ENCODE data around the gene HMGCR. TPM values are rescaled to one million over a fixed set of nuclear protein-coding genes. Genes with fewer than 3 reads are reported as not detected.

HMGCR gene
- total RNA-seq, 1 donor from 2014 or later: 12.6 TPM

- intact Hi-C loops (cut with DNase I): loop anchor here (5.0 to 10.0 kb wide), 4 partner anchors 100 to 337 kb away; partner anchors contain the start of genes ANKRD31, CERT1, GCNT4 and POLK
- peak; percentile 78 for DNase-seq (ENCODE audit: low spot score)
These were observed 474 bp downstream of the HMGCR start for GRCh38 chr5:75337366-75338021.

DNA sequence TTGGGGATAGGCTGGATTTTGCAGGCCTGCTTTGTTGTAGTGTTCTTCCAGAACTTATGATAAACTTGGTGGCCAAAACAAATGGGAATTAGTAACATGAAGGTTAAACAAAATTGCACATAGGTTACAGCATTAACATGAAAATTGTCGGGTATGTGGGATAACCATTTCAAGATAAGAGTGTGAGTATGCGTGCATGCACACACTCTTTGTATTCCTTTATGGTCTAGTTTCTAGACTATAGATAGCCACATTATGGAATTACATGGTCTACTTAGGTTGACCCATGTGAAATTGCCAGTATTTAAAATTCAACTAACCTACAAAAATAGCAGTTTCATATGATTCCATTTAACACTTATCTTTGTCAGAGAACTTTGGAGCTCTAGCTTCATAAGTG, 1.4 kb downstream of the HMGCR start:
- intact Hi-C loops (cut with DNase I): loop anchor here (5.0 to 10.0 kb wide), 4 partner anchors 101 to 336 kb away; partner anchors contain the start of genes ANKRD31, CERT1, GCNT4 and POLK
- no peak for DNase-seq (ENCODE audit: low spot score)

GRCh38 chr5:75340714-75341478, 3.9 kb downstream of the HMGCR start:
- intact Hi-C loops (cut with DNase I): no loop called here
- no peak for DNase-seq (ENCODE audit: low spot score)

GRCh38 chr5:75341934-75342333, 4.9 kb downstream of the HMGCR start:
- intact Hi-C loops (cut with DNase I): no loop called here
- DNase-seq (ENCODE audit: low spot score): no peak

- intact Hi-C loops (cut with DNase I): no loop called here
- no peak for DNase-seq (ENCODE audit: low spot score)
These were observed 5.8 kb downstream of the HMGCR start for GRCh38 chr5:75342836-75343235.

GRCh38 chr5:75348241-75348640, 11.2 kb downstream of the HMGCR start:
- no peak for DNase-seq (ENCODE audit: low spot score)
- intact Hi-C loops (cut with DNase I): no loop called here

DNA sequence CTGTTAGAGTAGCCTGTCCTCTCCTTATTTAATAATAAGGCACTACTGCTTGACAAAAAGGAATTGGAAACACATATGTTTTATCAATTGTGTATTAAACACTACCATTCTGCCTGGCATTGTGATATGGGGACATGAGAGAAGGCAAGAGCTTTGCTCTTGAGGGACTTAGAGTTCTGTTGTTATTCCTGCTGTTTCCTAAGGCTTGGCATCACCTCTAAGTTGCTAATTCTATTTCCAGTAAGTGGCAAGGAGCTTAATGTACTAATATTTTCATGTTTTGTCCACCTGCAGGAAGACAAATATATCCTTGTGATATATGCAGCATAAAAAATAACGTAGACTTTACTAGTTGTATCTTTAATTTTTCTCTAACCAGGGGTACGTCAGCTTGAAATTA, 12.6 kb downstream of the HMGCR start:
- no peak for DNase-seq (ENCODE audit: low spot score)
- intact Hi-C loops (cut with DNase I): no loop called here

DNA sequence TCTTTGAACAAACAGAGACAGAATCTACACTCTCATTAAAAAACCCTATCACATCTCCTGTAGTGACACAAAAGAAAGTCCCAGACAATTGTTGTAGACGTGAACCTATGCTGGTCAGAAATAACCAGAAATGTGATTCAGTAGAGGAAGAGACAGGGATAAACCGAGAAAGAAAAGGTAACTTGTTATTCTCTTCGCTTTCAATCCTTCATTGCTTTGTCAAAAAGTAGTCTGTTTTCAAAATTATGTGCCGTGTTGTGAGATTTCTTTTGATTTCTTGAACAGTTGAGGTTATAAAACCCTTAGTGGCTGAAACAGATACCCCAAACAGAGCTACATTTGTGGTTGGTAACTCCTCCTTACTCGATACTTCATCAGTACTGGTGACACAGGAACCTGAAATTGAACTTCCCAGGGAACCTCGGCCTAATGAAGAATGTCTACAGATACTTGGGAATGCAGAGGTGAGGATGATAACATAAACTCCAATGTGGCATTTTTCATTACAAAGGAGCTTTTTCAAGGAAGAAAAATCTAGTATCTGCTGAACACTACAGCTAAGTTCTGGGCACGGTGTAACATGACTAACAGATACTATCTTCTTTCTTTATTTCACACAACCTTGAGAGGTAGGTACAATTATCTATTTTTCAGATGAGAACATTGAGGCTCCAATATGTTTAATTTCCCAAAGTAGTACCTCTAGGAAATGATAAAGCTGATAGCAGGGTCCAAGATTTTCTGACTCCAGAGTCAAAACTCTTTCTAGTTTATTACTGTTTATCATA, 14.3 kb downstream of the HMGCR start:
- intact Hi-C loops (cut with DNase I): no loop called here
- DNase-seq (ENCODE audit: low spot score): no peak

- DNase-seq (ENCODE audit: low spot score): no peak
- intact Hi-C loops (cut with DNase I): no loop called here
These were observed 18.2 kb downstream of the HMGCR start for GRCh38 chr5:75355236-75355635.

- DNase-seq (ENCODE audit: low spot score): no peak
- intact Hi-C loops (cut with DNase I): no loop called here
These were observed 19.7 kb downstream of the HMGCR start for GRCh38 chr5:75356719-75357118.

DNA sequence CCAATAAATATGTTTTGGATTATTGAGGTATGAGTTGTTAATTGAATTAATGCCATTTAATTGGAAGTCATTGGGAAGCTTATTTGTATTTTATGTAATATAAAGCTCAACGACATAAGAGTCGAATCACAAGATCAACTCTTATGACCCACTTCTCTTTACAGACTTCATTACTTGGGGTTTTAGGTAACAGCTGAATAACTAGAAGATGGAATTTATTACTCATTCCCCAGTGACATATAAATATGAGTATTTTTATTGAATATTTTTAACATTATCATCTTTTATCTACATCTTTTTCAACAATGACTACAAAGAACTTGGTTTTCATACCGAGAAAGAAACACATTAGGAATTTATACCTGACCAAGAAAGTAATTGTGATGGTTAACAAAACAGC, 21.1 kb downstream of the HMGCR start:
- no peak for DNase-seq (ENCODE audit: low spot score)
- intact Hi-C loops (cut with DNase I): no loop called here

GRCh38 chr5:75361310-75361709, 24.3 kb downstream of the HMGCR start:
- no peak for DNase-seq (ENCODE audit: low spot score)
- intact Hi-C loops (cut with DNase I): no loop called here

DNA sequence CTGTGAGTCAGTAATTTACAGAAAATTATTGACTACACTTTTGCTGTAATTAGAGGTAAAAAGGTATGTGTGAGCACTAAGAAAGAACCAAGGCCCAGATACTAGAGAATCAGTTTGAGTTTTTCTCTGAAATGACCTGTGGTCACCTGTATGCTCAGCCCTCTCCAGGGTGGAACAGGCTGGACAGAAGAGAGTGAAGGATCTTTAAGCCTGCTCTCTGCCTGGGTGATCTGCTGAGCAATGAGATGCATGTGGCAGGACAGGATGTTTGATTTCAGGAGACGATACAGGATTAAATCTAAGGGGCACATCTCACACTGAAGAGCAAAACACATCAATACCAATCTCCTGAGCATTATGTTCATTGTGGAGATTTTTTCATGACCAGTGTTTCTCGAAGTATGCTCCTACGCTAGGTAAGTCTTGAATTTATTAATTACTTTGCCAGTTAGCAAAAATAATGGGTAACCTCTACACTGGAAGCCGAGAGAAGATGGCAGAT, 25.5 kb downstream of the HMGCR start:
- DNase-seq (ENCODE audit: low spot score): no peak
- intact Hi-C loops (cut with DNase I): no loop called here

DNA sequence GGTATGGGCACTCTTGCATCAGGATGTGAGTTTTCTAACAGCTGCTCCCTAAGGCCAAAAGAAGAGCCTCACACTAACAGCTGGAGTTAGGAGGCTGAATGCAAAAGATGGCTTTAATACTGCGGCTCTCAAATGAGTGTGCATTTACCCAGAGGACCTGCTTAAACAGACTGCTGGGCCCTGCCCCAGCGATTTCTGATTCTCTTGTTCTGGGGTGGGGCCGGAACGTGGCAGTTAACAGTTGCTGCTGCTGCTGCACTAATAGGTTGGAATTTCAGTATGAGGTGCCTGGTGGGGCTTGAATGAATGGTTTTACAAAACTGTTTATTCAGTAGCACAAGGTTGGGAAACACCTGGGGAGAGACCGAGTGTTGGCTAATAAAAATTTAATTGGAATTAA, 26.1 kb downstream of the HMGCR start:
- DNase-seq (ENCODE audit: low spot score): no peak
- intact Hi-C loops (cut with DNase I): no loop called here

DNA sequence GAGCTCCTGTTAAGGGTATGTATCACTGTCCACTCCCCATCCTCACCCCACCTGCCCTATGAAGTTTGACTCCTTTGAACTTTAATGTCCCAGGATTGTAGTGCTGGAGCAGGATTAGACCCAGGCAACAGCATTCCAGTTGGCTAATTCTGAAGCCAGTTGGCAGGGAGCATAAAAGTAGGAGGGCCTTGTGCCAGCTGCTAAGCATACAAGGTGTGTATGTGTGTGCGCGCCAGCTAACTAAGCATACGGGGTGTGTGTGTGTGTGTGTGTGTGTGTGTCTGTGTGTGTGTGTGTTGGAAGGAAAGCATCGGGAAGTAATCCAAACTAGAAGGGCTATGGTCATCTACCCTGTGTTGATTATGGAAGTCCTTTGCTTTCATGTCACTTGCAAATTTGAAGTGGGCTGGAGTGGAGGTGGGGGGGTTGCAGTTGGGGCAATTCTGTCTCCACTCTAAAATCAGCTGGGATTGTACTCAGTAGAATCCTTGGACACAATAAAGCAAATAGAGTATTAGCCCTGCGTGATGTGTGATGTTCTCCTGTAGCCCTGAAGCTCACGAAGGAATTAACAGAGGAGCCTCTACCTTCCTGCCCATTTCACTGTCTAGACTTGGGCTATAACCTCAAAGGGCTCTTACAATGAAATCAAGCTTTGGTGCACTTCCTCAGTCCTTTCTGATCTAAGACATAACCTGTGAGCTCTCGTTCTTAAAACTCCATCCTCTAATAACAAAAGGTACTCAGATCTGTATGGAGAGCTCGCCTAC, 26.9 kb downstream of the HMGCR start:
- DNase-seq (ENCODE audit: low spot score): no peak
- intact Hi-C loops (cut with DNase I): no loop called here

- intact Hi-C loops (cut with DNase I): no loop called here
- no peak for DNase-seq (ENCODE audit: low spot score)
These were observed 27.7 kb downstream of the HMGCR start for GRCh38 chr5:75364571-75365280.

DNA sequence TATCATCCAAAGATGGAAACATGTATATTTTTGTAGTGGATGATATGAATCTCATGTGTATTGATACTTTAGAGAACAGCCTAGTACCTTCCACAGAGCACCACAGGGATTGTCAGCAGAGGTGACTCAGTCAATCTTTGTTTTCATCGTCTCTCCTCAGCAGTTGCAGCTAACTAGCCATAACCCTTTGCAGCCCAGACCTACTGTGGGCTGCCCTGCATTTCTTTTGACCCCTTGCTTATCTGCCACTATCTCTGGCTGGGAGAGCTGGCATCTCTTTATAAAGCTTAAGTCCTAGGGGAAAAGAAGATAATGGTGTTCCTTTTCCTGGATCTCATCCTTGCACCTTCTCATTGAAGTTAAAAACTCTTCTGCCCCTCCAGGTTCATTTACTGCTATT, 28.7 kb downstream of the HMGCR start:
- DNase-seq (ENCODE audit: low spot score): no peak
- intact Hi-C loops (cut with DNase I): no loop called here

- DNase-seq (ENCODE audit: low spot score): no peak
- intact Hi-C loops (cut with DNase I): no loop called here
These were observed 29.8 kb downstream of the HMGCR start for GRCh38 chr5:75366787-75367186.

DNA sequence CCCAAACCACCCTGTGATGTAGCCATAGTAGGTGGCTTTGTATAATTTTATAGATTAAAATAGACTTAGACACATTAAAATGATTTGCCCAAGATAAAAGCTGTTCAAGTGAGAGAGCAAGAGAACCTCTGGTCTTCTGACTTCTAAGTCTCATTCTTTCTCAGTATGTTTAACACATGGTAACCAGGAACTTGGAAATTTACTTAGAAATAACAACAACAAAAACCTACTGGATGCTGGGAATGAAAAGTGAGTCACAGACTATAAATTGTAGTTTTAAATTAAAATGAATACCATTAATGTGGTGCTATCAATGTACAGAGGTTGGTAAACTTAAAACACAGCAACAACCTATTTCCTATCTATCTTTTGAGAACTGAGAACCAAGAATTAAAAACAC, 30.4 kb downstream of the HMGCR start:
- no peak for DNase-seq (ENCODE audit: low spot score)
- intact Hi-C loops (cut with DNase I): no loop called here

All from cardiac septum (tissue), 1 donor.